Psoas muscle (tissue), 8 donors: Measurements from ENCODE around the gene PSMD1. TPM values are rescaled to one million over a fixed set of nuclear protein-coding genes. Genes with fewer than 3 reads are reported as not detected.
"Not testable (repeated sequence)": the region's sequence is repeated elsewhere in the genome, so short reads cannot be mapped to it uniquely, and the experiment has no call there.

Experiments used
- ATAC-seq, 4 donors: fragments of 200-7000 bp; cut with Tn5 transposase; one replicate each; pipeline ENCODE4 v1.9.1; 2020; ENCODE audit warnings: moderate library complexity in 3 of 4, mild to moderate bottlenecking in 2 of 4
- DNase-seq, 2 donors: peaks; one replicate each; pipeline ENCODE4 v3.0.0-alpha.2; 2020
- H3K27ac ChIP-seq: fragments of 200-600 bp; one replicate; pipeline ENCODE4 v1.8.0; 2022
- H3K27me3 ChIP-seq, 3 donors: fragments of 200-600 bp in 1 of 3; one replicate each; pipeline versions ENCODE4 v1.6.1 to v1.8.0; 2013 to 2022; ENCODE audit warnings: low read length in 2 of 3, mild to moderate bottlenecking in 2 of 3, moderate library complexity in 1 of 3; ENCODE audit not compliant: insufficient read depth in 3 of 3
- H3K36me3 ChIP-seq, 2 donors: fragments of 200-600 bp in 1 of 2; one replicate each; pipeline versions ENCODE4 v1.6.1 to v1.8.0; 2013 to 2022; ENCODE audit warnings: low read depth in 1 of 2, mild to moderate bottlenecking in 1 of 2, moderate library complexity in 1 of 2; ENCODE audit not compliant: insufficient read depth in 1 of 2
- H3K4me1 ChIP-seq: fragments of 200-600 bp; one replicate; pipeline ENCODE4 v1.8.0; 2022
- H3K4me3 ChIP-seq: fragments of 200-600 bp; one replicate; pipeline ENCODE4 v1.8.0; 2022; ENCODE audit warnings: mild to moderate bottlenecking
- H3K9me3 ChIP-seq: fragments of 200-600 bp; one replicate; pipeline ENCODE4 v1.8.0; 2022
- WGBS, 3 donors: extraction: QIAGEN DNeasy Blood & Tissue Kit; methylation state at CpG; one replicate each; pipeline versions ENCODE4 v1.1.6 to v1.1.7; 2013; 5-methylcytosine and 5-hydroxymethylcytosine counted together
- intact Hi-C, 2 donors: fragments of 100-400 bp; cut with DNase I; formaldehyde crosslinking; loops; one replicate each; pipeline versions ENCODE4 v1.11.0 to v1.14.2; 2022
- polyA plus RNA-seq, 3 donors: library from polyadenylated mRNA; stranded (reverse); fragments of 200-250 nt; gene quantifications; one replicate each; pipeline ENCODE4 v1.2.3, GENCODE V29; 2013
- total RNA-seq, 4 donors: library from RNA; stranded (reverse); fragmentation: NEBNext Ultra II Directional in 2 of 4; extraction: Animal tissue kit (Norgen Biotek cat#: 25700) in 2 of 4; gene quantifications; one replicate each; pipeline versions ENCODE4 v1.2.1 to v1.2.4, GENCODE V29; 2021 to 2023
- TF ChIP-seq, protein P1 (sequence below): fragments of 200-600 bp; IDR thresholded peaks from one replicate; pipeline ENCODE4 v1.8.0; 2022; ENCODE audit warnings: antibody characterized with exemption
- donor health status: healthy with polysubstance abuse.
- donor health status: DM: no; HTN: no; CAD: no; lungs with moderate emphysema.
- donor health status: Bipolar disorder and iron deficiency.
- donor health status: healthy.
- donor health status: DM: yes; HTN: yes; CAD: no.
- donor health status: DM: no; HTN: no; CAD: no.
- donor health status: DM: no; HTN: no; CAD: no.
- donor health status: DM: yes; HTN: yes; CAD: no.

Gene PSMD1
- total and polyA plus RNA-seq, 7 donors: 74.4 to 170 (median 152) TPM

GRCh38 chr2:231015926-231016325, 40.7 kb upstream of the PSMD1 start:
- H3K4me3 ChIP-seq: no peak overlapping the region
- intact Hi-C loops: no loop called here
- H3K27me3 ChIP-seq: peaks cover 3 to 5% (median 4%) of the 10 kb centered on the region in 3 donors
- 78 to 89% (median 79%) methylated on average over 3 of the region's 3 CpGs for WGBS, 3 donors
- no peaks in the 10 kb centered on the region for H3K9me3 ChIP-seq
- H3K27ac ChIP-seq: no peak overlapping the region
- H3K4me1 ChIP-seq: no peaks in the 10 kb centered on the region
- no peaks in the 10 kb centered on the region for H3K36me3 ChIP-seq
- no peak for ATAC-seq
- DNase-seq: no peak
- TF ChIP-seq, protein P1, sequence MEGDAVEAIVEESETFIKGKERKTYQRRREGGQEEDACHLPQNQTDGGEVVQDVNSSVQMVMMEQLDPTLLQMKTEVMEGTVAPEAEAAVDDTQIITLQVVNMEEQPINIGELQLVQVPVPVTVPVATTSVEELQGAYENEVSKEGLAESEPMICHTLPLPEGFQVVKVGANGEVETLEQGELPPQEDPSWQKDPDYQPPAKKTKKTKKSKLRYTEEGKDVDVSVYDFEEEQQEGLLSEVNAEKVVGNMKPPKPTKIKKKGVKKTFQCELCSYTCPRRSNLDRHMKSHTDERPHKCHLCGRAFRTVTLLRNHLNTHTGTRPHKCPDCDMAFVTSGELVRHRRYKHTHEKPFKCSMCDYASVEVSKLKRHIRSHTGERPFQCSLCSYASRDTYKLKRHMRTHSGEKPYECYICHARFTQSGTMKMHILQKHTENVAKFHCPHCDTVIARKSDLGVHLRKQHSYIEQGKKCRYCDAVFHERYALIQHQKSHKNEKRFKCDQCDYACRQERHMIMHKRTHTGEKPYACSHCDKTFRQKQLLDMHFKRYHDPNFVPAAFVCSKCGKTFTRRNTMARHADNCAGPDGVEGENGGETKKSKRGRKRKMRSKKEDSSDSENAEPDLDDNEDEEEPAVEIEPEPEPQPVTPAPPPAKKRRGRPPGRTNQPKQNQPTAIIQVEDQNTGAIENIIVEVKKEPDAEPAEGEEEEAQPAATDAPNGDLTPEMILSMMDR: no peak

- DNase-seq (no peak), ATAC-seq (no peak)
- WGBS, 3 donors: 72 to 85% (median 75%) methylated on average over 6 of the region's 6 CpGs
- no peaks in the 10 kb centered on the region for H3K9me3 ChIP-seq
- intact Hi-C loops: no loop called here
- no peak overlapping the region for H3K27ac ChIP-seq
- peaks cover 3 to 5% (median 4%) of the 10 kb centered on the region in 3 donors for H3K27me3 ChIP-seq
- H3K36me3 ChIP-seq: no peaks in the 10 kb centered on the region
- no peaks in the 10 kb centered on the region for H3K4me1 ChIP-seq
- TF ChIP-seq, protein P1: no peak
- H3K4me3 ChIP-seq: no peak overlapping the region
Measured at GRCh38 chr2:231016566-231017230, 40.0 kb upstream of the PSMD1 start.

DNA sequence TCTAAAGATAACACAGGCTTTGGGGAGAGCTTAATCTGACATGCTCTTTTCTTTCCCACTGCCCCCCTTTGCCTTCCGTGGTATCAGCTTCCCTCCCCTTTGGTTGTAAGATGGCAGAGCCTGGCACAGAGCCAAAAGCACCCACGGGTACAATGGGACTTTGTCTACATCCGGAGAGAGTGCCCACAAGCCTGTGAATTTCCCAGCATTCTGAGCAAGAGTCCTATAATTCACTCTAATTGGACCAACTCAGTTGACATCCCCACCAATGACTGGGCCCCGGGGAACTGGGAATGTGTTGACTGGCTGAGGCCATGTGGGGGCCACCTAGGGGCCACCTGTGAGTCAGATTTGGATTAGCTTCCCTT, 39.5 kb upstream of the PSMD1 start:
- Histone ChIP-seq H3K4me3 (no peak overlapping the region), H3K27ac (no peak overlapping the region), H3K9me3 (no peaks in the 10 kb centered on the region), H3K27me3 (peaks cover 3 to 5% (median 4%) of the 10 kb centered on the region in 3 donors), H3K4me1 (no peaks in the 10 kb centered on the region), H3K36me3 (no peaks in the 10 kb centered on the region)
- ATAC-seq (no peak), DNase-seq (no peak)
- TF ChIP-seq, protein P1: no peak
- intact Hi-C loops: no loop called here
- 26 to 37% (median 33%) methylated on average over 4 of the region's 4 CpGs for WGBS, 3 donors

GRCh38 chr2:231018184-231018583, 38.5 kb upstream of the PSMD1 start:
- TF ChIP-seq, protein P1: no peak
- ATAC-seq (no peak), DNase-seq (no peak)
- no peaks in the 10 kb centered on the region for H3K9me3 ChIP-seq
- intact Hi-C loops: no loop called here
- H3K4me3 ChIP-seq: no peak overlapping the region
- H3K4me1 ChIP-seq: no peaks in the 10 kb centered on the region
- 91 to 94% (median 92%) methylated on average over 3 of the region's 3 CpGs for WGBS, 3 donors
- H3K27me3 ChIP-seq: peaks cover 3 to 5% (median 4%) of the 10 kb centered on the region in 3 donors
- H3K36me3 ChIP-seq: no peaks in the 10 kb centered on the region
- H3K27ac ChIP-seq: no peak overlapping the region

GRCh38 chr2:231025059-231025458, 31.6 kb upstream of the PSMD1 start:
- intact Hi-C loops, H3K9me3 ChIP-seq, H3K4me1 ChIP-seq, H3K27ac ChIP-seq, H3K36me3 ChIP-seq, DNase-seq, H3K27me3 ChIP-seq, H3K4me3 ChIP-seq, ATAC-seq: not testable (repeated sequence)
- WGBS, 3 donors: 87 to 89% (median 89%) methylated on average over 3 of the region's 3 CpGs
